Liver (tissue), 9 donors: ENCODE results near the gene TIAM1. TPM values are rescaled to one million over a fixed set of nuclear protein-coding genes. Genes with fewer than 3 reads are reported as not detected.

ENCODE experiments used
- DNase-seq: peaks from one replicate; pipeline ENCODE4 v3.0.0-alpha.2; 2017; ENCODE audit warnings: low spot score
- H3K27ac ChIP-seq, 2 donors: one replicate each; pipeline ENCODE4 v1.7.0; 2013; ENCODE audit warnings: inconsistent platforms in 2 of 2, low read length in 2 of 2, control low read depth in 1 of 2, low read depth in 1 of 2, mild to moderate bottlenecking in 1 of 2
- H3K27me3 ChIP-seq, 4 donors: one replicate each; pipeline versions ENCODE4 v1.6.1 to v1.7.0; 2013; ENCODE audit warnings: low read length in 3 of 4, inconsistent platforms in 1 of 4, mild to moderate bottlenecking in 1 of 4, moderate library complexity in 1 of 4; ENCODE audit not compliant: control insufficient read depth in 4 of 4, insufficient read depth in 4 of 4
- H3K36me3 ChIP-seq, 4 donors: one replicate each; pipeline versions ENCODE4 v1.6.1 to v1.7.0; 2013; ENCODE audit warnings: low read length in 3 of 4, mild to moderate bottlenecking in 3 of 4, low read depth in 1 of 4, moderate library complexity in 1 of 4; ENCODE audit not compliant: control insufficient read depth in 4 of 4, insufficient read depth in 3 of 4
- H3K4me1 ChIP-seq, 4 donors: one replicate each; pipeline versions ENCODE4 v1.6.1 to v1.7.0; 2013; ENCODE audit warnings: low read length in 3 of 4, mild to moderate bottlenecking in 3 of 4, moderate library complexity in 1 of 4; ENCODE audit not compliant: control insufficient read depth in 4 of 4, insufficient read depth in 4 of 4
- H3K4me3 ChIP-seq, 3 donors: one replicate each; pipeline versions ENCODE4 v1.6.1 to v1.7.0; 2013; ENCODE audit warnings: low read length in 3 of 3, control low read depth in 1 of 3, low read depth in 1 of 3, mild to moderate bottlenecking in 1 of 3
- H3K9ac ChIP-seq, 2 donors: one replicate each; pipeline ENCODE4 v1.7.0; 2013; ENCODE audit warnings: low read length in 2 of 2, mild to moderate bottlenecking in 2 of 2, moderate library complexity in 2 of 2, control low read depth in 1 of 2, low read depth in 1 of 2
- H3K9me3 ChIP-seq, 4 donors: one replicate each; pipeline versions ENCODE4 v1.6.1 to v1.7.0; 2013; ENCODE audit warnings: low read length in 3 of 4; ENCODE audit not compliant: control insufficient read depth in 4 of 4
- ATF3 ChIP-seq: IDR thresholded peaks from 2 replicates; pipeline ENCODE4 v1.6.1; 2016; ENCODE audit warnings: antibody characterized with exemption
- CTCF ChIP-seq: fragments of 150-350 bp; IDR thresholded peaks from 2 replicates; pipeline ENCODE4 v1.5.1; 2017; ENCODE audit warnings: improper control_type of control experiment, low read depth, low read length; ENCODE audit not compliant: missing input control
- EGR1 ChIP-seq, 2 donors: IDR thresholded peaks; 2 replicates each; pipeline ENCODE4 v1.6.1; 2016 to 2018; ENCODE audit warnings: antibody characterized with exemption in 2 of 2, low read depth in 2 of 2
- FOXA1 ChIP-seq: IDR thresholded peaks from 2 replicates; pipeline ENCODE4 v1.6.1; 2016; ENCODE audit warnings: antibody characterized with exemption
- FOXA2 ChIP-seq: IDR thresholded peaks from 2 replicates; pipeline ENCODE4 v1.6.1; 2016; ENCODE audit warnings: antibody characterized with exemption
- GABPA ChIP-seq, 2 donors: IDR thresholded peaks in 1 of 2; conservative IDR thresholded peaks in 1 of 2; 2 replicates each; pipeline ENCODE4 v1.6.1; 2016; ENCODE audit warnings: antibody characterized with exemption in 2 of 2, mild to moderate bottlenecking in 1 of 2, moderate library complexity in 1 of 2
- HNF4A ChIP-seq, 2 donors: conservative IDR thresholded peaks; 2 replicates each; pipeline ENCODE4 v1.6.1; 2016; ENCODE audit warnings: antibody characterized with exemption in 2 of 2, mild to moderate bottlenecking in 2 of 2
- HNF4G ChIP-seq: IDR thresholded peaks from 2 replicates; pipeline ENCODE4 v1.6.1; 2016; ENCODE audit warnings: antibody characterized with exemption
- JUND ChIP-seq, 2 donors: IDR thresholded peaks; 2 replicates each; pipeline ENCODE4 v1.6.1; 2016; ENCODE audit warnings: antibody characterized with exemption in 2 of 2
- MAX ChIP-seq: IDR thresholded peaks from 2 replicates; pipeline ENCODE4 v1.6.1; 2016; ENCODE audit warnings: antibody characterized with exemption
- NR2F2 ChIP-seq: IDR thresholded peaks from 2 replicates; pipeline ENCODE4 v1.6.1; 2016; ENCODE audit warnings: antibody characterized with exemption
- RAD21 ChIP-seq, 2 donors: IDR thresholded peaks; 2 replicates each; pipeline ENCODE4 v1.6.1; 2016; ENCODE audit warnings: antibody characterized with exemption in 2 of 2, mild to moderate bottlenecking in 2 of 2
- REST ChIP-seq: IDR thresholded peaks from 2 replicates; pipeline ENCODE4 v1.6.1; 2016; ENCODE audit warnings: antibody characterized with exemption, mild to moderate bottlenecking
- RXRA ChIP-seq, 2 donors: IDR thresholded peaks; 2 replicates each; pipeline ENCODE4 v1.6.1; 2017 to 2018; ENCODE audit warnings: antibody characterized with exemption in 2 of 2, mild to moderate bottlenecking in 1 of 2
- SP1 ChIP-seq: IDR thresholded peaks from 2 replicates; pipeline ENCODE4 v1.6.1; 2018; ENCODE audit warnings: antibody characterized with exemption, mild to moderate bottlenecking
- TAF1 ChIP-seq: conservative IDR thresholded peaks from 2 replicates; pipeline ENCODE4 v1.6.1; 2016; ENCODE audit warnings: antibody characterized with exemption, mild to moderate bottlenecking
- YY1 ChIP-seq: IDR thresholded peaks from 2 replicates; pipeline ENCODE4 v1.6.1; 2016; ENCODE audit warnings: antibody characterized with exemption, mild to moderate bottlenecking
- ZBTB33 ChIP-seq: IDR thresholded peaks from 2 replicates; pipeline ENCODE4 v1.6.1; 2016; ENCODE audit warnings: antibody characterized with exemption
- WGBS: extraction: QIAGEN DNeasy Blood & Tissue Kit; methylation state at CpG from one replicate; pipeline ENCODE4 v1.1.7; 2013; 5-methylcytosine and 5-hydroxymethylcytosine counted together
- polyA plus RNA-seq, 2 donors: library from polyadenylated mRNA; stranded (reverse) in 1 of 2; unstranded in 1 of 2; fragments of 200-250 nt in 1 of 2; fragments of >200 nt in 1 of 2; fragmentation: Nextera tagmentation in 1 of 2; extraction: Ambion mirVana in 1 of 2; gene quantifications; one replicate each; pipeline versions ENCODE4 v1.2.1 to v1.2.3, GENCODE V29; 2013 to 2015
- total RNA-seq, 2 donors: library from RNA; depleted of rRNA; stranded (reverse); fragments of >200 nt; gene quantifications; one replicate each; pipeline ENCODE4 v1.2.3, GENCODE V29; 2014
- donor health status: healthy.
- donor health status: healthy.
- donor health status: healthy.
- donor health status: healthy.
- donor health status: healthy.

Gene TIAM1
- total and polyA plus RNA-seq, 4 donors = 3.0 to 7.4 (median 4.8) TPM

- Histone ChIP-seq H3K4me1 (no peaks in the 10 kb centered on the region), H3K9ac (no peak overlapping the region), H3K27me3 (no peaks in the 10 kb centered on the region), H3K9me3 (no peaks in the 10 kb centered on the region), H3K4me3 (no peak overlapping the region), H3K27ac (no peak overlapping the region), H3K36me3 (no peaks in the 10 kb centered on the region)
- DNase-seq = no peak
- 91% methylated on average over 4 of the region's 4 CpGs for WGBS
- no peak for TF ChIP-seq ZBTB33
- TF ChIP-seq HNF4A (conservative IDR thresholded peaks at IDR 0.05) = no peak
- TF ChIP-seq EGR1 (IDR thresholded peaks at IDR 0.05; ENCODE audit: low read depth in 2 of 2) = no peak
- no peak for TF ChIP-seq ATF3
- TF ChIP-seq SP1 = no peak
- TF ChIP-seq FOXA1 = no peak
- no peak for TF ChIP-seq RAD21 (IDR thresholded peaks at IDR 0.05)
- no peak for TF ChIP-seq RXRA (IDR thresholded peaks at IDR 0.05)
- TF ChIP-seq MAX = no peak
- no peak for TF ChIP-seq YY1
- TF ChIP-seq HNF4G = no peak
- no peak for TF ChIP-seq CTCF
- no peak for TF ChIP-seq REST
- TF ChIP-seq TAF1 = no peak
- TF ChIP-seq FOXA2 = no peak
- no peak for TF ChIP-seq NR2F2
- no peak for TF ChIP-seq GABPA (IDR thresholded peaks at IDR 0.05 in 1 of 2, conservative IDR thresholded peaks at IDR 0.05 in 1 of 2)
- no peak for TF ChIP-seq JUND (IDR thresholded peaks at IDR 0.05)
Observed at GRCh38 chr21:31258073-31258472, 86.0 kb downstream of the TIAM1 start.
